ENCODE data around the gene MEST.

- no peak for TF ChIP-seq ZBTB2 (CRISPR knock-in tag; IDR thresholded peaks at IDR 0.05; ENCODE audit: low read depth)
- no peak for TF ChIP-seq WIZ (CRISPR knock-in tag; IDR thresholded peaks at IDR 0.05)
- no peak for TF ChIP-seq ESRRA (CRISPR knock-in tag; IDR thresholded peaks at IDR 0.05; ENCODE audit: low read depth)
- no peak for TF ChIP-seq NR2C2 (CRISPR knock-in tag; IDR thresholded peaks at IDR 0.05; ENCODE audit: borderline replicate concordance)
- TF ChIP-seq BRD4 (CRISPR knock-in tag; IDR thresholded peaks at IDR 0.05) = no peak
- TF ChIP-seq GABPA (IDR thresholded peaks at IDR 0.05; ENCODE audit: low read depth, low read length) = no peak
- no peak for TF ChIP-seq GABPA (CRISPR knock-in tag; IDR thresholded peaks at IDR 0.05; ENCODE audit: low read depth)
- no peak for TF ChIP-seq ZNF781 (CRISPR knock-in tag; IDR thresholded peaks at IDR 0.05; ENCODE audit: borderline replicate concordance, not compliant biosample characterization)
- no peak for TF ChIP-seq CTCF (CRISPR knock-in tag; IDR thresholded peaks at IDR 0.05)
These were observed 6.2 kb upstream of the MEST start for GRCh38 chr7:130485734-130486113.
